ENCODE results near the gene ACAD11.

- TF ChIP-seq CTCF (conservative IDR thresholded peaks at IDR 0.05; ENCODE audit: low read length) (no peak), EZH2phosphoT487 (IDR thresholded peaks at IDR 0.05; ENCODE audit: borderline replicate concordance, low read depth, low read length) (no peak)
These were observed 62.7 kb downstream of the ACAD11 start, which contains the start of gene ACKR4 for GRCh38 chr3:132596816-132597433.

Measured in OCI-LY7 (cell line).